HG03354 (cell line): Measurements from ENCODE around the gene SLC7A6.
A peak's percentile ranks its signal among the peaks of the same experiment; 100 is the strongest.

ENCODE experiments used
- ATAC-seq: cut with Tn5 transposase; IDR thresholded peaks from one replicate; pipeline ENCODE4 v1.9.1; 2021; ENCODE audit warnings: mild to moderate bottlenecking; ENCODE audit not compliant: unreplicated experiment, poor library complexity, severe bottlenecking

The SLC7A6 gene

DNA sequence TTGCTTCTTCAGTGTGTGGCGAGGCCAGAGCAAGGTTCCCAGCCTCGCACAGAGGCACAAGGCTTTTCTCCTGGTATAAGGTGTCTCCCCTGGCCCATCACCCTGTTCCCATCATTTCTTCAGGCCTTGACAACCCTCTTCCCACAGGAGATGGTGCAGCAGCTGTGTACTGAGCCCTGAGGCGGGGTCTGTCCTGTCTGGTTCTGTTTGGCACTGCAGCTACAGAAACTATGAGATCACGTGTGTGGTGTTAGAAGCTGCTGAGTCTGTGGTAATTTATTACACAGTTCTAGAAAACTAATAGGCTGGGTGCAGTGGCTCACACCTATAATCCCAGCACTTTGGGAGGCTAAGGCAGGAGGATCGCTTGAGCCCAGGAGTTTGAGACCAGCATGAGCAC lies 11.9 kb upstream of the SLC7A6 start:
- ATAC-seq = no peak

DNA sequence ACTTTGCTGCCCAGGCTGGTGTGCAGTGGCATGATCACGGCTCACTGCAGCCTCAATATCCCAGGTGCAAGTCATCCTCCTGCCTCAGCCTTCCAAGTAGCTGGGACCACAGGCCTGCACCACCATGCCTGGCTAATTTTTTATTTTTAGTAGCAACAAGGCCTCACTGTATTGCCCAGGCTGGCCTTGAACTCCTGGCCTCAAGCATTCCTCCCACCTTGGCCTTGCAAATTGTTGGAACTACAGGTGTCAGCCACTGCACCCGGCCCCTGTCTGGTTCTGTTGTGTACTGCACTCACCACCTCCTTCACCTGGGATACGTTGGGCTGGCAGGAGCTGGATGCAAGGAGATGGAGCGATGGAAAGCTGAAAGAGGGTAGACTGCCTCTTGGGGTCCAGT lies 10.6 kb upstream of the SLC7A6 start:
- no peak for ATAC-seq

DNA sequence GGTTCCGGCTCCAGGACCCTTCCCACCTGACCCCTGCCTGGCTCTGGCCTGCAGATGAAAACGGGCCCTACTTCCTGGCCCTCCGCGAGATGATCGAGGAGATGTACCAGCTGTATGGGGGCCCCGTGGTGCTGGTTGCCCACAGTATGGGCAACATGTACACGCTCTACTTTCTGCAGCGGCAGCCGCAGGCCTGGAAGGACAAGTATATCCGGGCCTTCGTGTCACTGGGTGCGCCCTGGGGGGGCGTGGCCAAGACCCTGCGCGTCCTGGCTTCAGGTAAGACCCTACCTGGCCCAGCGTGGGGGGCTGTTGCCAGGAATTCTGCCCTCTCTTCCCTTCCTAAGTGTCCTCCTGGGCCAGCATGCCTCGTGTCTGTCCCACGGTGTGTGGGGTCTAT lies 8.6 kb upstream of the SLC7A6 start:
- no peak for ATAC-seq

DNA sequence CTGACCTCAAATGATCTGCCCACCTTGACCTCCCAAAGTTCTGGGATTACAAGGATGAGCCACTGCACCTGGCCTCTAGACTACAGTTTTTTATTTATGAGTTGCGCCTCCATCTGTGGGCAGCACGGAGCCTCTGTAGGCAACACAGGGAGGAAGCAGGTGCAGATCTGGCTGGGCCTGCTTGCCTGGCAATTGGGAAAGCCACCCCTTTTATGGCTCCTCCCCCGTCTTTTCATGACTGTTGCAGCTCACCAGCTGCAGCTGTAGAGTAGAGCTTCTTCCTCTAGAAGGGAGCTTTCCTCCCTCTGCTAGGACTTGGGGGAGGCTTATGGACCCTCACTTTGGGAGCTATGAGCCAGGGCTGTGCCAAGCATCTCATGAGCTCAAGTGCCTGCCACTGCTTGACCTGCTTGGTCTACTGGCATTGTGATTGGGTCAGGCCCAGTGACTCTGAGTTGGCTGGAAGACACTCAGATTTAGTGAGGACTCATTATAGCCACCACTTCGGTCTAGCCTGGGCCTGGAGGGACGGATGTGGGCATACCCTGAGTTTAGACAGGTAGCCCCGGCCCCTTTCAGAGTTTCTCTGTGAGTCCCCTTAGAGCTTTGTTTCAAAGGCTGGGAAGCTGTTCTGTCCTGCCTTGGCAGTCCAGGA lies 6.9 kb upstream of the SLC7A6 start:
- peak; percentile 64 for ATAC-seq

DNA sequence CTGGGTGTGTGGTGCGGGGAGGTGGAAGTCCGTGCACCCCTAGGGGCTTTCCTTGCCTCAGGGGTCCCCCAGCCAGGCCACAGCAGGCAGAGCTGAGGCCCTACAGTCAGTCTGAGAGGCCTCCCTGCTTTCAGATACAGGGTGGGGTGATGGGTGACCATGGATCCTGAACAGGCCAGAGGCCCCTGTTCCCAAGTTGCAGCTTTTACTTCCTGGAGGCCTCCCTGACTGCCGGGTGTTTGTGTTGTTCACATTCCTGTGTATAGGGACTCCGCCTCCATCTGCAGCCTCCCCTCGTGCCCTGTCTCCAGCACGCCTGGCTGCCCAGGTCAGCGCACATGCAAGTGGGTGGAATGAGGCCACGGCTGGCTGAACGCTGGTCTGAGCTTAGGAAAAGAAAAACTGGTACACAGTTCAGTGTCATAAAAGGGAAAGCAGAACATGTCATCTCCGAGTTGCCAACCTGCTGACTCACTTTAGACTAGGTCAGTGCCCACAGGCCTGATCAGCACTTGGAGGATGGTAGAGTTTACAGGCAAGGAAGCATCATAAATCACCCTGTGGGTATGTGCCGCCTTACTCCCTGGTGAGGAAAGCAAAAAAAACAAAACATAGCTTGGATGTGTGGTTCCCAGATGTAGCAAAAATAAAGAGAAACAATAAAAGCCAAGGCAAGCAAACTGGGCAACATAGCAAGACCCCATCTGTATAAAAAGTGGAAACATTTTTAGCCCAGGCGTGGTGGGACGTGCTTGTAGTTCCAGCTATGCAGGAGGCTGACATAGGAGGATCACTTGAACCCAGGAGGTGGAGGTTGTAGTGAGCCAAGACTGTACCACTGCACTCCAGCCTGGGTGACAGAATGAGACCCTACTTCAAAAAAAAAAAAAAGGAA lies 6.2 kb upstream of the SLC7A6 start:
- peak; percentile 16 for ATAC-seq

DNA sequence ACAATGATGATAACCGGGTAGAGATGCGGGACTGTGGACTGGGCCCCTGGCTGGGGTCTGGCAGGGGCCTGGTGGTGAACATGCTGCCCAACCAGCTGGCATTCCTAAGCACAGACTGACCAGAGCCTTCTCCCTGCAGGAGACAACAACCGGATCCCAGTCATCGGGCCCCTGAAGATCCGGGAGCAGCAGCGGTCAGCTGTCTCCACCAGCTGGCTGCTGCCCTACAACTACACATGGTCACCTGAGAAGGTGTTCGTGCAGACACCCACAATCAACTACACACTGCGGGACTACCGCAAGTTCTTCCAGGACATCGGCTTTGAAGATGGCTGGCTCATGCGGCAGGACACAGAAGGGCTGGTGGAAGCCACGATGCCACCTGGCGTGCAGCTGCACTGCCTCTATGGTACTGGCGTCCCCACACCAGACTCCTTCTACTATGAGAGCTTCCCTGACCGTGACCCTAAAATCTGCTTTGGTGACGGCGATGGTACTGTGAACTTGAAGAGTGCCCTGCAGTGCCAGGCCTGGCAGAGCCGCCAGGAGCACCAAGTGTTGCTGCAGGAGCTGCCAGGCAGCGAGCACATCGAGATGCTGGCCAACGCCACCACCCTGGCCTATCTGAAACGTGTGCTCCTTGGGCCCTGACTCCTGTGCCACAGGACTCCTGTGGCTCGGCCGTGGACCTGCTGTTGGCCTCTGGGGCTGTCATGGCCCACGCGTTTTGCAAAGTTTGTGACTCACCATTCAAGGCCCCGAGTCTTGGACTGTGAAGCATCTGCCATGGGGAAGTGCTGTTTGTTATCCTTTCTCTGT lies 5.1 kb upstream of the SLC7A6 start:
- no peak for ATAC-seq

DNA sequence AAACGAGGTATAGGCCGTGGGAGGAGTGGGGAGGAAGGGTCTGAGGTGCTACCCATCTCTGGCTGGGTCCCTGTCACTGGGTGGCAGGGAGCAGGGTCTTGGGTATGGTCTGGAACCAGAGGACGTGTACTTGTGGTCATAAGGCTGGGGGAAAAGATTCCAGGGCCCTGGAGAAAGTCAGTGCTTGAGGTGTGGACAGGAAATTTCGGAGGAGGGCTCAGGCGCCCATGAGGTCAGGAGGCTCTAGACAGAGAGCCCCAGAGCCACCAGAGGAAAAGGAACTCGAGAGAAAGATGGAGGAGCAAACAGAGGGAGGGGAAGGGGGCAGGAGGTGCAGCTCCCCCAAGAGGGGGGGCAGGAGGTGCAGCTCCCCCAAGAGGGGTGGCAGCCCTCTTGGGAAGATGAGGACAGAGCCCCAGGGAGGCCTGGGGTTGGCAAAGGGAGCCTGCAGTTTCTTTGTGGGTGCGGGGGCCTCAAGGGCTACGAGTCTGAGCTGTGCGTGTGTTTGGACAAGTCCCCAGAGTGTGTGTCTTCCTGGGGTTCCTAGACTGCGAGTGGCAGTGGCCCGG lies 683 bp upstream of the SLC7A6 start:
- peak; percentile 11 for ATAC-seq

DNA sequence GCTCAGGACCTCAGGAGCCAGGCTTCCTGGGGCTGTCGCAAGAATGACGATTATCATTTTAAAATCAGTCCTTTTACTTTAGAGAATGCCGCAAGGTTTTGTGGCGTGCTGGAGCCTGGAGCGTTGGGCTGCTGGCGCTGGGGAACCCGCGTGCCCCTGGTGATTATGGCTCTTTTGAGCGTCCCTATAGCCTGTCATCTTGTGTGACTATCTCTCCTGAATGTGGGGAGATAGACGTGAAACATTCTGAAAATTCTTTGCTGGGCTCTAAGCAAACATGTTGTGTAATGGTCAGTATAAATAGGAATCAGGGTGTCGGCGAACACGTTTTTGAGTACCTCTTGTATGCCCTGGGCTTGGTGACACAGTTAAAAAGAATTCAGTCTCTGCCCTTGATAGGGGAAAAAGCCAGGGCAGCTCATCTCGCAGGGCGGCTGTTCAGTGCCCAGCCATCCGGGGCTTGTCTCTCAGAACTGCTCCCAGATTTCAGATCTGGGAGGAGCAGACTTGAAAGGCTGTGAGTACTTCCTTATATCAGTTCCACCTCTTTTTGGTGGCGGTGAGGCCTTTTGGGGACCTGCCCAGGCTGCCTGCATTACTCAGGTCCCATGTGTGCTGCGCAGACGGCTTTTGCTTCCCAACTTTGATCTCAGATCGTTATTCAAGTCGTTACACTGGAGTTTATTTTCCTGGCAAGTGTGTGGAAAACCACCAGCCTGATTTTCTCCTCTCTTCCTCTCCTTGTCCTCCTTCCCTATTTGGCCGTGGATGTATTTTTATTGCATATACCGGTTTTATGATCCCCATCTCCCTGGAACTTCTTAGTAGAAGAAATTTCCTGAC lies 973 bp downstream of the SLC7A6 start:
- no peak for ATAC-seq

DNA sequence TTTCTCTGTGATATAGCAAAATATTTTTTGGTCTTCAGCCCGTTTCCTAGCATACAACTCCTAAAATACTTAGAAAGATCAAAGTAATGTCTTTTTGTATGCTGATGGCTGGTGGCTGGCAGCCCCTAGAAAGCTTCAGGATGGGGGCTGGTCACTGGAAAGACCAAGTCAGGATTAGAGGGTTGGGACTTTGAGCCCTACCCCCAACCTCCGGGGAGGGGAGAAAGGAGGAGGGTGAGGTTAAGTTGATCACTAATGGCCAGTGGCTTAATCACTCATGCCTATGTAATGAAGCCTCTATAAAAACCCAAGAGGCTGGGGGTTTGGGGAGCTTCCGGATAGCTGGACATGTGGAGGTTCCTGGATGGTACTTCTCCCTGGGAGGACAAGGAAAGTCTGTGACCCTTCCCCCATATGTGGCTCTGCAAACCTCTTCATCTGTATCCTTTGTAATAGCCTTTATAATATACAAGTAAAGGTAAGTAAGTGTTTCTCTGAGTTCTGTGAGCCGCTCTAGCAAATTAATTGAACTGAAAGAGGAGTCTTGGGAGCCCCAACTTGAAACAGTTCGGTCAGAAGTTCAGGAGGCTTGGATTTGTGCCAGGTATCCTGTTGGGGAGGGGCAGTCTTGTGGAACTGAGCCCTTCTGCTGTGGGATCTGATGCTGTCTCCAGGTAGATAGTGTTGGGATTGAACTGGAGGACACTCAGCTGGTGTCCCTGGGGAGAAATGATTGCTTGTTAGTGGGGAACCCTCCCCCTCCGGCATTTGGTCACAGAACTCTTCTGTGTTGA lies 3.5 kb downstream of the SLC7A6 start:
- no peak for ATAC-seq

DNA sequence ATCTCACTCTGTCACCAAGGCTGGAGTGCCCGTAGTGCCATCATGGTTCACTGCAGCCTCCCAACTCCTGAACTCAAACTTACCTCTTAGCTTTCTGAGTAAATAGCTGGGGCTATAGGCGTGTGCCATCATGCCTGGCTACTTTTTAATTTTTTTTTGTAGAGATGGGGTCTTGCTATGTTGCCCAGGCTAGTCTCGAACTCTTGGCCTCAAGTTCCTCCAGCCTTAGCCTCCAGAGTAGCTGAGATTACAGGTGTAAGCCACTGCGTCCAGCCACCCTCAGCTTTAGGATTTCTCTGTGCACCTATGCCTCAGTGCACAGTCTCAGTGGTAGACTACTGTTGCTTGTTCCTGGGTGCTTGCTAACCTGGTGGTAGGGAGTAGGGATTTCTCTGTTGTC lies 5.5 kb downstream of the SLC7A6 start:
- no peak for ATAC-seq

DNA sequence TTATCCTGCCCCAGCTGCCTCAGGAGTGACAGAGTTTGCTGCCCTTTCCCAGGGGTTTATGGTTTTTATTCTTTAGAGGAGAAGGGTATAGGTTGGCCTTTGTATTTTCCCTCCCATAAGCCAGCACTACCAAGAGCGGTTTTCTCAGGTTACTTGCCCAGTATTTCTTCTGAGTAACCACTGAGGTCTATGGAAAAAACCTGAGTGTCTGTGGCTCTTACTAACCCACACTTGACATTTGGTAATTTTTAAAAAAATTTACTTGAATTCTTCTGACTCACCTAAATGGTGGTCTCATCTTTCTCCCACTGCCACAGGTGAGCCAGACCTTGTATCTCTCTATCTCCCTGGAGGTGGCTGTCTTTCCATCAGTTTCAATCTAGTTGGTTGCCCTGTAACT lies 6.0 kb downstream of the SLC7A6 start:
- no peak for ATAC-seq

DNA sequence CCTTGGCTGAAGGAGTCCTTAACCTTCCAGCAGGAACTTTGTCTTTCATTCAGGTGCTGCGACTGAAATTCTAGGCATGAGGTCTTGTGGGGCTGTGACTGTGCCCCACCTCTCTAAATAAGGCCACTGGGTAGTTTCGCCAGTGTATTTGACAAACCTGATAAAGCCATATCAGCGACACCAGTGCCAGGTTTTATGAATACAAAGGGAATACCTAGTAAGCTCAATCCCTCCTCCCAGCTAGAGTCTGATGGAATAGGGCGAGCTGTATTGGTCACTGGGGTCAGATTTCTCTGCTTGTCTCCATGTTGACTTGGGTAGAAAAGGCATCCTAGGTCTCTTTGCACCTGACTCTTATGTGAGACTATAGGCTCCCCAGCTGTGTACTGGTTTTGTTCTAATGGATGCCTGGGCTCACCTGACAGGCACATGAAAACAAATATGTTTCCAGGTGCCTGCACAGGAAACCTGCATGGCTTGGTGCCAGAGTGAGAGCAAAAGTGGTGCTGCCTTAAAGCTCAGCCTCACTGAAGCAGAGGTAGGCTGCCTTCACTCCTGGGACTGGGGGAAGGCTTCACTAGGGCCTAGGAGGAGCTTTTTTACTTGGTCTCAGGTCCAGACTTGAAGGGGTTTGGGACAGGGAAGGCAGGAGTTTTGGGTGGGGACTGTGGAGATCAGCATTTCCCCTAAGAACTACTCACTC lies 8.3 kb downstream of the SLC7A6 start:
- no peak for ATAC-seq

DNA sequence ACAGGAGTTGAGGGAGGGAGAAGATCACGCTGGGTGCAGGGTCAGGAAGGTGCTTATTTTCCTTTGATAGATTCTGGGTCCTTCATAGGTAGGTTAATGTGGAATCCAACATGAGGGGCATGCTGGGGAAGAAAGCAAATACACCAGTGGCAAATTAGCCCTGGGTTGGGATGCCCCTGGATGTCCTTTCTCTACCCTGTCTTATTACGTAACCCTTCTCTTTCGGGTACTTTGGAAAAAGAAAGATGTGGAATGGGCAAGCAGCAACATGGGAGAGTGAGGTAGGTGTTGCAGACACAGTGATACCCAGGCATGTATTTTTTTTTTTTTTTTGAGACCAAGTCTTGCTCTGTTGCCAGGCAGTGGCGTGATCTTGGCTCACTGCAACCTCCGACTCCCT lies 9.1 kb downstream of the SLC7A6 start:
- ATAC-seq = no peak

DNA sequence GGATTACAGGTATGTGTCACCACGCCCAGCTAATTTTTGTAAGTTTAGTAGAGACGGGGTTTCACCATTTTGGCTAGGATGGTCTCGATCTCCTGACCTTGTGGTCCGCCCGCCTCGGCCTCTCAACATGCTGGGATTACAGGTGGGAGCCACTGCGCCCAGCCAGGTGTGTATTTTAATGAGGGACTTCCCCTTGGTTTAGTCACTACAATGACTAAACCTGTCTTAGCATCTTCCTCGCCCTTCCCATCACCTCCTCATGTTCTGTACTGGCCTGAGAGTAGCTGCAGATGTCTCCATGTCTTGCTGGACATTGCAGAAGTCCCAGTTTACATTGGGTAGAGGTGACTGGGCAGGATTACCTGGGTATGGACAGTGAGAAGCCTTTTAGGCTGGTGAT lies 9.6 kb downstream of the SLC7A6 start:
- no peak for ATAC-seq

DNA sequence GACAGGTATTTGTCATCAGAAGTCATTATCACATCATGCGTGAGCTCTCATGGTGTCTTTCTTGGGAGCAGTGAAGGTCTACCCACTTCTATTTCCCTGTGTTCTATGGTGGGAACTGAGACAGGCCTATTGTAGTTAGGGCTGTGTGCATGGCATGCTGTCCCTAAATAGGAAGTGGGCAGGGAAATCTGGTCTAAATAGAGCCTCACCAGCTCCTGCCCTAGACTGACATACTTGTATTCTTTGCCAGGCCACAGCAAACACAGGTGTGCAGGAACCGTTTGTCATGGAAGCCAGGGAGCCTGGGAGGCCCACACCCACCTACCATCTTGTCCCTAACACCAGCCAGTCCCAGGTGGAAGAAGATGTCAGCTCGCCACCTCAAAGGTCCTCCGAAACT lies 10.1 kb downstream of the SLC7A6 start:
- no peak for ATAC-seq

DNA sequence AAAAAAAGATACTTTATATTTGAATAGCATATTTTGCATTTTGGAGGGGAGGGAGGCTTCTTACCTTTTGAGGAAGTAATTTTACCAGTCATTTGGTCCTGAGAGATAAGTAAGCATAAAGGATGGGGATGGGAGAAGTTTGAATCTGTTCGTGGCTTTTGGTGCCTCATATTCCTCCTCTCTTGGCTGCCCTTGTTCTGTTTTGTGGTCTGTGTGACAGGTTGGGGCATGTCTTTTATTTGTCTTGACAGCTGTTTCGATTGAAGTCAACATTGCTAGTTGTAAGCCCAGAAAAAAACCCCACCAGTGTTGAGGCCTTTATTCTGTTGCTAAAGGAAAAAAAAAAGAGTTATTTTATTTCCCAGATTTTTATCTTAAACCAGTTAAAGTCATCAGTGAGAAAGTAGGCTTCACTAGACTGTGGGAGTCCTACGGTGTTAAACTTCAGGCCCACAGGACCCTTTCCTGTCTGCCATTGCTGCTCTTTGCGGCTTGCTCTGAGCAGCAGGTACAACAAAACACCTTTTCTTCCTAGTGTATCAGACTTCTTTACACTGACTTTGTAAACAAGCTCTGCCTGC lies 11.4 kb downstream of the SLC7A6 start:
- ATAC-seq = peak; percentile 53

DNA sequence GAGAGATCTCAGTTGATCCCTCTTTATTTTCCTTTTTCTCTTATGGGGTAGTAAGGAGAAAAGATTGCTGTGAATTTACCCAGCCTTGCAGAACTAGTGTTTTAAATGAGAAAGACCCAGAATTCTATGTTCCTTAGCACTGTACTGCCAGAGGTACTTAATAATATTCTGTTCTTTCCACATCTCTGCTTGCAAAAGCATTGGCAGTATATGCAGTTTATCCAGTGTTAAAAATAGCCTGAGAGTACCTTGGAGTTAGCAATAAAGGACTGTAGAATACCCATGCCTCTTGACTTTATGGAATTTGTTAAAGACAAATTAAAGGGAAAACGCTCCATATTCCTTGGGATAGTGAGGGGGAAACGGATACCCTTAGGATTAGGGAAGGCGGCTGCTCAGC lies 11.9 kb downstream of the SLC7A6 start:
- no peak for ATAC-seq
